GM19455 (cell line): Measurements from ENCODE around the gene ATP2C1.
"Not testable (repeated sequence)": the region's sequence is repeated elsewhere in the genome, so short reads cannot be mapped to it uniquely, and the experiment has no call there.

Experiments
- ATAC-seq: cut with Tn5 transposase; IDR thresholded peaks from one replicate; pipeline ENCODE4 v1.9.1; 2021; ENCODE audit not compliant: unreplicated experiment

ATP2C1 gene

GRCh38 chr3:130934442-130935089 lies 40.7 kb downstream of the ATP2C1 start:
- ATAC-seq: no peak

DNA sequence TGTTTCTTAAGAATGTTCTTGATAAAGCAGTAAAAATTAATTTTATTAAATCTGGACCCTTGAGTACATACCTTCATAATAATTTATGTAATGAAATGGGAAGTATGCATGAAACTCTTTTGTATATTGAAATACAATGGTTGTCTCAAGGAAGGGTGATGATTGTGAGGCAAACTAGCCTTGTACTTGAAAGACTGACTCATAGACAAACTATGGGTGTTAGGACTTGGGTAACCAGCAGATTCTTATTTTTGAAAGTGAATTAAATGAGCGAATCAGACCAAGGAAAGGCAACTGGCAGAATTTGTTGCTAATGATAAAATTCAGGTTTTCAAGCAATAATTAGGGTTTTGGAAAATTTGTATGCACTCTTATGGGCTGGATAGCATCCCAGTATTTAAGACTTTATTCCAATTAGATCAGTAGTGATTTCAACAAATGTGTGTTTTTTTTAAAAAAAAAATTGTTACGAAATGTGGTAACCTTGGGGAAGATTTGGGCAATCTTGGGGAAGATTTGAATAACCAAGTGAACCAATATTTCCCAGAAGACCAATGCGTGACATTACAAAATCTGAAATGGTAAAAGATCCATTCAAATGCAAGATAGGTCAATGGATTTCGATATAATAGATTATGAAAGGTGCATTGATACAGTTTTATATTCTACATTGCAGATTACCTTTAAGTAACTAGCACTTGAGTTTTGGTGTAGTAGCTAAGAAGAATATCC lies 42.0 kb downstream of the ATP2C1 start:
- ATAC-seq: no peak

- ATAC-seq: no peak
These were observed 45.9 kb downstream of the ATP2C1 start for GRCh38 chr3:130939753-130940152.

GRCh38 chr3:130941793-130942192 lies 47.9 kb downstream of the ATP2C1 start:
- no peak for ATAC-seq

GRCh38 chr3:130946882-130947281 lies 53.0 kb downstream of the ATP2C1 start:
- no peak for ATAC-seq

DNA sequence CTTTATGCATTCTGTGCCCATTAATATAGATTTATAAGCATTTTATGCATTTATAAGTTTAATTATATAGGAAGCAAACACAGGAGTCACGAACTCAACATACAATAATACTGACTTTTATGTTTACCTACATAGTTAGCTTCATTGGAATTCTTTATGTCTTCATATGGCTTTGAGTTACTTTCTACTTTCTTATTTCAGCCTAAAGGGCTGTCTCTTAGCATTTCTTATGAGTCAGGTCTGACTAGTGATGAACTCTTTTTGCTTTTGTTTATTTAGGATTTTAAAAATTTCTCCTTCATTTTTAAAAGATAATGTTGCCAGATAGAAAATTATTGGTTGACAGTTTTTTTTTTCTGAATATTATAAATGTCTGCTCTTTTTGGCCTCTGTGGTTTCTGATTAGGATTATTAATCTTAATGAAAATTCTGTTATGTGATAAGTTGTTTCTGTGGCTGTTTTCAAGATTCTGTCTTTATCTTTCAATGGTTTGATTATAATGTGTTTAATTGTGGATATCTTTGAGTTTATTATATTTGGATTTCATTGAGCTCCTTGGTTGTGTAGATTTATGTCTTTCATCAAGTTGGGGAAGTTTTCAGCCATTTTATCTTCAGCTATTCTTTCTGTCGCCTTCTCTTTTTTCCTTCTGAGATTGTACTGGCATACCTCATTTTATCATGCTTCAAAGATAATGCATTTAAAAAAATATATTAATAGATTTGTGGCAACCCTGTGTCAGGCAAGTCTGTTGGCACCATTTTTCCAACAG lies 54.3 kb downstream of the ATP2C1 start:
- no peak for ATAC-seq

DNA sequence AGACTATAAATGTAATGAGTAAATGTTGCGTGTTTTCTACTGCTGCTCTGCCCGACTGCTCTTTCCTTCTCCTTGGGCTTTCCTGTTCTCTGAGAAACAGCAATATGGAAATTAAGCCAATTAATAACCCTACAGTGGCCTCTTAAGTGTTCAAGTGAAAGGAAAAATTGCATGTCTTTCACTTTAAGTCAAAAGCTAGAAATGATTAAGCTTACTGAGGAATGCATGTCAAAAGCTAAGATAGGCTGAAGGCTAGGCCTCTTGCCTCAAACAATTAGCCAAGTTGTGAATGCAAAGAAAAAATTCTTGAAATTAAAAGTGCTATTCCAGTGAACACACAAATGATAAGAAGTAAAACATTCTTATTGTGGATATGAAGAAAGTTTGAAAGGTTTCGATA lies 55.0 kb downstream of the ATP2C1 start:
- ATAC-seq: no peak

DNA sequence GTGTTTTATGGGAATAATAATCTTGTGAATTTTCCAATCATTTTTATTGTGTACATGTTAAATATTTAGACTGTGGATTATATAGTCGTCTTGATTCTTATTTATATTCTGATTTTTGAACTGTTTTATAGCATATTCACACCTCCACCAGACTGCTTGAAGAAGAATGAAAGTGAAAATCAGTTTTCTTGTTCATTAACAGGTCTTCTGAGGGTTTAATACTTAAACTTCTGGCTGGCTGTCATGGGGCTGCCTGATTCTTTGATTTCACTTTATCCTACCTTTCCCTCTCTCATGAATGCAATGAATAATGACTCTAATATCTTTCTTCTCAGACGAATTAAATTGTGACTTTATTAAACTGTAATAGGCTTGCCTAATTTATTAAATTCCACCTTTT lies 56.2 kb downstream of the ATP2C1 start:
- ATAC-seq: no peak

DNA sequence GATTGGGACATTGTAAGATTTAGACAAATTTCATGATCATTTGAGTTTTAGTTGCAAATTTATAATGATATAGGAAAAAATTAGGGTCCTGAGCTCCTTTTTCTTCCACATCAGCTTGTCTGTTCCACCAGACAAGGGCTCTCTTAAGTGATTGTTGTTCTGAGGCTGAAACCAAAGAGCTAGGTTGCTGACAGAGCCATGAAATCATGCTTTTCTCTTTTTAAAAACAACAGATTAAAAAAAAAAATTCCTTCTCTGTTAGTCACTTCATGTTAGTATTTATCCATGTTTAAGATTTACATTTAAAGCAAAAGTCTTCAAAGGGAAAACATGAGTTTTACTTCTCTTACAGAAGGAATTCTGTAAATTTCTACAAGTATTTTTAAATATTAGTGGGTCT lies 56.8 kb downstream of the ATP2C1 start:
- no peak for ATAC-seq

DNA sequence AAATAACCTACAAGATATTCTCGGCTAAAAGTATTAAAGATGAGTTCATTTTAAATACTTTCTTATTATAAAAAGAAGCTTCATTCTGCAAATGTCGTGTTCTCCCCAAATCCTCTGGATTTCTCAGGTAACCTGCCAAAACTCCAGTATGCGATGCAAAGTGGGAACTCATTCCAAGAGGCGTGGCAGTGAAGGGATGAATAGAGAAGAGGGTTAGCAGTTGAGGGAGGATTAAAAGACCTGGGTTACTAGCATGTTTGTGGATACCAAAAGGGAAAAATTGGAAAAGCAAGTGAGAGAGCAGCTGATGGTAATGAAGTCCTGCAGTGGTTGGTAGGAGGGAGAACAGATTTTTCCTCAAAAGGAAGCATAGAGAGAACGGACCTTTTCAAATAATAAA lies 61.6 kb downstream of the ATP2C1 start:
- ATAC-seq: no peak

- ATAC-seq: no peak
These were observed 62.4 kb downstream of the ATP2C1 start for GRCh38 chr3:130956281-130956680.

DNA sequence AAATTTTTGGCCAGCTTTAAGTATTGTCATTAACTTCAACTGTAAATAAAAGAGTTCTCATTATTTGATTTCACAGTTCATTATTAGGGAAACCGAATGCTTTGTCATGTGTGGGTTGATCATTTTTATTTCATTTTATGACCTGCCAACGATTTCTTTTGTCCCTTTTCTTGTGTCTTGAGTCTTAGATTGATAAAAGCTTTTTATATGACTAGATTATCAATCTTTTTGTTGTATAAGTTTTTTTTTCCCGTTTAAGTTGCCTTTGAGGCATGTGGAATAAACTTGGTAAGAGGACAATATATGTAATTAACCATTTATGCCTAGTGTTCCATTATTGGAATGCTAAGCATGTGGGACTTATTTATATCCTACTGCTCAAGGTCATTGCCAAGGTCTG lies 62.8 kb downstream of the ATP2C1 start:
- ATAC-seq: no peak

DNA sequence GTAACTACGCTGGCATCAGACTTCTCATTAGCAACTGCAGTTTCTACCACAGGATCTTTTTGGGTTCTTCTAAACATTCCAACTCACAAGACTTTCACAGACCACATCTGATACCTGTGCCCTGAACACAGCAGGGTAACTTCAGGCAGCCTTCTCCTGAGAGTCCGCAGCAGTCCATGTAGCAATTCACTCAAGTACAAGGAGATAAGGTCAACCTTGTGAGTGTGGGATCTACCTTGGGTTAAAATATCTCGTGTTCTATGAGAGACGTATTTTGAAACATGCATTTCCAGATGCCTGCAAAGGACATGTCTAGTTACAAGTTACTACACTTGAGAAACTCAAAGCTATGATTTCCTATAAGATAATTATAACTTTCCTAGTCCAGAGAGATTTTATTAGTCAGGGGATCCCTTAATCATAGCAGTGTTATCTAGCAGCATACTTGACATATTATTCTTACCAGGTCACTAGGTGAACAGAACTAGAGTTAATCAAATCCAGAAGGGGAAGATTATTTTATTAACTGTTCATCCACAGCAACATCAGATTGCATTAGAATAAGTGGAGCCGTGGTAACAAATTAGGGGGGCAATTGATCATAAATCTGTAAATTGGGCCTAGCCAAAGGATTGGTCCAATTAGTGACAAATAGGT lies 66.4 kb downstream of the ATP2C1 start:
- ATAC-seq: no peak

- ATAC-seq: no peak
These were observed 67.6 kb downstream of the ATP2C1 start for GRCh38 chr3:130961458-130961857.

GRCh38 chr3:130963444-130963843 lies 69.6 kb downstream of the ATP2C1 start:
- ATAC-seq: no peak

GRCh38 chr3:130963878-130964277 lies 70.0 kb downstream of the ATP2C1 start:
- no peak for ATAC-seq

DNA sequence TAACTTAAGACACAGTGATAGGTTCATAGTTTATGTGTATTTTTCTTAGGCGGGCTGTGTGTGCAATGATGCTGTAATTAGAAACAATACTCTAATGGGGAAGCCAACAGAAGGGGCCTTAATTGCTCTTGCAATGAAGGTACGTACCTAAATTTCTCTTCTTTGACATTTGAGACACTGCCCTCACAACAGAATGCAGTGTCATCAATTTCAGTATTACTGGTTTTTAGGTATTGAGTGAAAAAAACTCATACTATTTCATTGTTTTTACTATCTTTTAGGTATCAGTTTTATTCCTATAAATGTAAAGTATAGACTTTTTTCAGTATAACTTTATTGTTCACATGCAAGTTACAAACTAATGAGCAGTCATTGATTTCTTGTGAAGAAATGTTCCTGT lies 73.4 kb downstream of the ATP2C1 start:
- ATAC-seq: no peak

DNA sequence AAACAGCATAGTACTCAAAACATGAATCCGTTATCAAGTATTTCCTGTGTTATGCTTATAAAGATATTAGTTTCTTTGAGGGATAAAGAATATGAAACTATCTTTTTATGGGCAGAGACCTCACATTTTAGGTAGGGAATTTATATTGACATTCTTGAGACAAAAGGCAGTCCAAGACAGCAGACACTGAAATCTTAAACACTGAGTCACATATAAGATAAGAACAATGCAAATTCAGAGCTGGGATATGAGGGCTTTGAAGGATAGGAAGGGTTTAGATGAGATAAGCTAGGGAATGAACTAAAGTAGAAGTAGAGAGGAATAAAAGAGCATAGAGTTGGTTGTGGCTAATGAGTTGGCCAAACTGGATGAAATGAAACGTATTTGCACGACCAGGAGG lies 74.3 kb downstream of the ATP2C1 start:
- ATAC-seq: no peak

DNA sequence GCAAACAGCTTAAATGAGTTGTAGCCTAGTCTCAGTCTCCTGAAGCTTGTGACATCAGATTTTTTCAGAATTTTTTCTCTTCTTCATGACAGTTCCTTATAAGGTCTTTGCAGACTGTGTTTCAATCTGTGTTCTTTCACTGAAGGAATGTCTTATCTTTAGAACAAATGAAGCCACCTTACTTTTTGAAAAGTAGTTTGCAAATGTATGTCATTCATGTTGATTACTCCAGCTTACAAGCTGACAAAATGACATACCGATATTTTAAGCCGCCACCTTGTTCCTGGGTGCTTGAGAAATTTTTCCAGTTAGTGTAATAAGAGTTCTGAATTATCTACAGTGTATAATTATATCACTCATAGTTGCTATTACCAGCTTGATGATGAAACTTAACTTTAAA lies 75.7 kb downstream of the ATP2C1 start:
- no peak for ATAC-seq

GRCh38 chr3:130971208-130971607 lies 77.3 kb downstream of the ATP2C1 start:
- ATAC-seq: no peak

DNA sequence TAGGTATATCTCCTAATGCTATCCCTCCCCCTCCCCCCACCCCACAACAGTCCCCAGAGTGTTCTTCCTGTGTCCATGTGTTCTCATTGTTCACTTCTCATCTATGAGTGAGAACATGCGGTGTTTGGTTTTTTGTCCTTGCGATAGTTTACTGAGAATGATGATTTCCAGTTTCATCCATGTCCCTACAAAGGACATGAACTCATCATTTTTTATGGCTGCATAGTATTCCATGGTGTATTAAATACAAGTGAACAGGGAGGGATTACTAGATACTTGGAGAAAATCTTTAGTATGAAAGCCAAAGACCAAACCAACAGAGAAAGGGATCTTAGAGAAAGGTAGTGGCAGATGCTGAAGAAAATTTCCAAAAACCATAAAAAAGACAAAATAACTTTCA lies 78.7 kb downstream of the ATP2C1 start:
- not testable (repeated sequence) for ATAC-seq

DNA sequence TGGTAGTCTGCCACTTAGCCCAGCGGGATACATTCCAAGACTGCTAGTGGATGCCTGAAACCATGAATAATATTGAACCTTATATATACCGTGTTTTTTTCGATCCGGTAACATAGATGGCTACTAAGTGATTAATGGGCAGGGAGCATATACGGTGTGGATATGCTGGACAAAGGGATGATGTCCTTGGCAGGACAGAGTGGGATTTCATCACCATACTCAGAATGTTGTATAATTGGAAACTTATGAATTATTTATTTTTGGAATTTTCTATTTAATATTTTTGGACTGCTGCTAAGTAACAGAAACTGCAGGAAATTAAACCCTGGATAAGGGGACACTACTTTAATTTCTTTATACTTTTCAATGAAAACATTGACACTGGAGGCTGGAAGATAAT lies 79.5 kb downstream of the ATP2C1 start:
- no peak for ATAC-seq
